GM15510 (cell line): ENCODE data around the gene CCDC179.

Experiments
- POLR2A ChIP-seq: IDR thresholded peaks from 3 replicates; pipeline ENCODE4 v1.6.1; 2011; ENCODE audit warnings: borderline replicate concordance; ENCODE audit not compliant: insufficient read length; ENCODE audit errors: extremely low read depth

CCDC179 gene

DNA sequence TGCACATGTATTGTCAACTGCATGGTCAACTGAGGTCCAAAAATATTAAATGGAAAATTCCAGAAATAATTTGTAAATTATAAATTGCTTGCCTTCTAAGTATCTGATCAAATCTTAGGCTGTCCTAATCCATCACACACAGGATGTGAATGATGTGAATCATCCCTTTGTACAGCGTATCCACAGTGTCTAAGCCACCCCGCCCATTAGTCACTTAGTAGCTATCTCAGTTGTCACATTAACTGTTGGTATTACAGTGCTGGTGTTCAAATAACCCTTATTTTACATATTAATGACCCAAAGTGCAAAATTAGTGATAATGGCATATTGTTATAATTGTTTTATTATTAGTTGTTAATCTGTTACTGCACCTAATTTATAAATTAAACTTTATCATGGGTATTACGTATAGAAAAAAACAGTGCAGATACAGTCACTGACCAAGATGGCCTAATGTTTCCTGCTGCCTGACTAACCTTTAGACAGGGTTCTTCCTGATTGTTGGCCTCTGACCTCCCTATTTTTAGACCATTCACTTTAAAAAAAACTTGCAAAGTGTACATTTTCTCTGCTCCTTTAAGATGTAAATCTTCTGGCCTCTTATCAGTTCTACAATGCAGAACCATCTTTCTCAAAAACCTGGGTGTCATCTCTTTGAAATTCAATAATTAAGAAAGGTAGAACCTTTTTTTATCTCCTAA lies 27.8 kb downstream of the CCDC179 start:
- no peak for TF ChIP-seq POLR2A

DNA sequence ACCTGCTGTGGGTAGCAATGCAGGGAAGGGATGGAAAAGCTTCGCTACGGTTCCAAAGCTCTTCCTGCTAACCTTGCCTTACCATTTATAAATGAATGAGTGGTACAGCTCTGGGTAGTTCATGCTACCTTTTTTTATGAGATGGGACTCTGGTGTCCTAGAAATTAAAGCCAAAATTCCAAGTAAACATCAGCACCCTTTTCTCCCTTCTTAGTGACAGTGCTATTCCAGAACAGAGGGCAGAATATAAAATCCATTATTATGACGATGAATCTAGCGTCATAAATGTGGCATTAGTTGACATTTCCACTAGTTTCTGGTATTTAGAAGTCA lies 30.2 kb downstream of the CCDC179 start:
- no peak for TF ChIP-seq POLR2A

DNA sequence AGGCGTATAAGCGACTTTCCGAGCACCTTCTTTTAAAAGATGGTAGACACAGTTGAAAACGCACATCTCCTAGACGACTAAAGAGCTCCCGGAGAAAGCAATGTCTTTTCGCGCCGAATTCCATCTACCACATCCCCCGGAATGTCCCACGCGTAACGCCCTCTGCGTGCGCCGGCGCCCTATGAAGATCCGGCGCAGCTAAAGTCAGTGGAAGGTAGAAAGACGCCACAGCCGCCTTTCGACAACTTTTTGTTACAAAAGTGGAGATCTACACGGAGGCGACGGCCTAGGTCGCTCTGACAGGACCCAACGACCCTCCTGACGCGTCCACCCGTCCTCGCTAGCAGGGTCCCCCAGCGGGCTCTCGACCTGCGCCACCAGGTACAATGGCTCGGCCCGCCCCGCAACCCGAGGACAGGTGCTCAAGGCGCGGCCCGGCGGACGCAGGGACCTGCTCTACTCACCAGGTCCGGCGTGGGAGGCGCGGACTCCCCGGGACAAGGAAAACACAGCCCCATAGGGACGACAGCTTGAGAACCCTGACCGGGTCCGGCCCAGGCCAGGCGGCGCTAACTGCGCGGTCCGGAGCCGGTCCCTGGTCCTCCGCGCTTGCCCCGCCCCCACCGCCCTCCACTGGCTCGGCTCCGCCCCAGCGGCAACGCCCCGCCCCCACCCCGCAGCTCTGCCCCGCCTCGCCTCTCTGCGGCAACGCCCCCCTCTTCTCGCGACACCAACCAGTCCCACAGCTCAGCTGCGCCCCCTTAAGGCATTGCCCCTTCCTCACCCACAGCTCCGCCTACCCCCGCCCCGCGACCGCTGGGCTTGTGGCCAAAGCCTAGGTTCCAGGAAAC lies 30.8 kb downstream of the CCDC179 start, which contains the start of gene SVIP:
Gene SVIP, minus strand, starts transcription at position 571 of the 851 bp plus-strand sequence. Its CDS starts 53 bp downstream, at position 518.
- TF ChIP-seq POLR2A = peak; percentile 84

DNA sequence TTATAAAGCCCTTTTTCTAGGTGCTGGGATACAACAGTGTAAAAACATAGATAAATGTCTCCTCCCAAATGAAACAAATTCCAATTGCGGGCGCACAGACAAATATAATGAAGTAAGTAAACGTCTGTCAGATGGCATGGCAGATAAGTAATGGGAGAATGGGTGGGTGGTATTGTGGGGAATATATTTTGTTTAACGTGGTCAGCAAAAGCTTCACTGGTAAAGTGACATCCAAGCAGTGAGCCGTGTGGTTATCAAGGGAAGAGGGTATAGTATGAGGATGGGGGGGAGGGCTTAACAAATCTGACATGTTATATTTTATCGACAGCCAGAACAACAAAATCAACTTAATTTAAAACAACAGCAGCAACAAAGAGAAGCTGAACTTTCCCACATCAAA lies 31.9 kb downstream of the CCDC179 start:
- no peak for TF ChIP-seq POLR2A

DNA sequence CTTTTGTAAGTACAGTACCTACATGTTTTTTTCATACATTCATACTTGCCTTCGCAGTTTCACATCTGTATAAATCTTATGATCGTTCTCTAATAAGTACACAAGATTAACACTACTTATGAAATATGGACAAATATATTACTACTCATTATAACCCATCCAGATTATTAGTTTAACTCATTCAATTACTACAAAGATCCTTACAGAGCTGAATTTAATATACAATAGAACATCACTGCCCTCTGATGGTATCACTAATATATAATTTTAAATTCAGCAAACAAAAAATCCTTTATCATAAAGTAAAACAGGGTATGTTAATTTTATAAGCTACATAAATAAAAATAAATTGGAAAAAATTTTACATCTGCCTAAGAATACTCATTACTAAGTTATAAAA lies 38.1 kb downstream of the CCDC179 start:
- no peak for TF ChIP-seq POLR2A

DNA sequence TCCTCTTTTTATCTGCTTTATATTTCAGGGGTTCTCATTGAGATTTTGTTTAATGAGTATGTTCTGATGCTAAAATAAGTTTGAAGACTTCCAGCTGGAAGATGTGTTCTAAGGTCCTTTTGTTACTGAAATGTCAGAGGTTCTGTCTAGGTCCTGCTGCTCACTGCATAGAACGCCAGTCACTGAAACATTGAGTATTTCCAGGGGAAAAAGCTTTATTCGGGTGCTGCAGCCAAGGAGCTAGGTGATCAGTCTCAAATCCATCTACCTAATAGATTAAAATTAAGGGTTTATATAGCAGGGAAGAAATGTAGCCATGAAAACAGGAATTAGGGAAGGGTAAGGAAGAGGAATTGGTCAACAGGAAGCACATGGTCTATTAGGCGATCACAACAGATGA lies 50.4 kb downstream of the CCDC179 start:
- no peak for TF ChIP-seq POLR2A

DNA sequence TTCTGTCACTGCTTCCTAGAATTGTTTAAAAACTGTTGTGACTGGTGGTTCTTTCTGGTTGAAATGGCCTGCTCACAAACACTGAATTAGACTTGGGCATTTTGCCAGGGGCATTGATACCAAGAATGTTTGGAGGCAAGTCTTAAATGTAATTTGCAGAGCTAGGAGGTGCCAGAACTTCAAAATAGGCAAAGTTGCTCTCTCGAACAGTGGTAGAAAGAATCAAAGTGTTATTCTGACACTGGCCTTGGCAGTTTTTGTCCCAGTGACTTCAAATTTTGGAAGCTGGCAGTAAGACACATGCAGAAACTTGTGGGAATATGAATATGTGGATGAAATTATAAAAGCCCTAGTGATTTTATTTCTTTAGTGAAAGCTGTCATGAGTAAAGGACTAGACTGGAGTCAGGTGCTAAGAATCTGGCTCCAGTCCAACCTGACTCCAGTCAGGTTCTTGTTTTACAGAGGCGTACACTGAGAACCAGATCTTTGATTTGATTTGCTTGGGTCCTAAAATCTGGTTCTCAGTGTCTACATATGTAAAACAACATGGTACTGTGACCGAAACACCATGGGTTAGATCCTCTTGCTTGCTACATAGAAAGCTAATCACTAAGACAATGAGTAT lies 51.6 kb downstream of the CCDC179 start:
- no peak for TF ChIP-seq POLR2A

DNA sequence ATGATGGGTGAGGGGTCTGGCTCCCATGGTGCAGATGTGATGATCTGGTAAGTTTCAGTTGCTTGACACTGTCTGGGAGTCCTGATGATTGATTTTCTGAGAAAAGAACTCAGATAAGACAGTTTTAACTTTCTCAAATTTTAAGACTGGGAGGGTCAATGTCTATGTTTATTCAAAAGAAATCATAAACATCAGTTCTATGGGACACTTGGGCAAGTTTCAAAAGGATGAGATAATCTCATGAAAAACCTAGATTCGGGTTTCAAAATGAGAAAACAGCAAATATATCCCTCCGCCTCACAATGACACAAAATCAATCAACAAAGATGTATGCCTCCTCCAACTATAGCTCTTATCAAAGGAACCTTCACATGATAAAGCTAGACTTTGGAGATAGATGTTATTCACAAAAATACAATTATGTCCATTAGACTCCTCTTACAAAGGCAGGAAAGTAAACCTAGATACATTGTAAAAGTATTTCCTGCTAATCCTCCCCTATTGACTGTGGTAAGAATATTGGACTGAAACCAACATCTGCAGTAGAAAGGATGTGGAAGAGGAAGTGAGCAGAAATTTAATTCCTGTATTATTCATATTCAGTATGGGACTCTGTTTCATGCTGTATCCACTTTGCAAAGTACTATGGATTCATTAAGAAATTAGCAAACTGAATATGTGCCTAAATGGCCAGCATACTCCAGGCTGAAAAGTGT lies 52.3 kb downstream of the CCDC179 start:
- no peak for TF ChIP-seq POLR2A

DNA sequence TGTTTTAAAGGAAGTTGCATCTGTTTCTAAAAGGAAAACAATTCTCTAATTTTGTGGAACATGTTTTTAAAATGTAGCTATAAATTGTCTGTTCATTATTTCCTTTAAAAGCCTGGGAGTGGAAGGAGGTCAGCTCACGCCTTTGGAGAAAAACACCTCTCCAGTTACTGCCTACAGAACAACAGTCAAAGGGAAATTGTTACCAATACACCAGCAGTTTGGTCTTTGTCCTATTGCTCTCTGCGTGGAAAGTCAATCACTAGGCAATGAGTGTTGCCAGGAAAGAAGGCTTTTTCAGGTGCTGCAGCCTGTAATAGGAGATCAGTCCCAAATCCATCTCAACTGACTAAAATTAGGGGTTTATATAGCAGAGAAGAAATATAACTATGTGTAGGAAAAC lies 52.9 kb downstream of the CCDC179 start:
- TF ChIP-seq POLR2A = no peak

DNA sequence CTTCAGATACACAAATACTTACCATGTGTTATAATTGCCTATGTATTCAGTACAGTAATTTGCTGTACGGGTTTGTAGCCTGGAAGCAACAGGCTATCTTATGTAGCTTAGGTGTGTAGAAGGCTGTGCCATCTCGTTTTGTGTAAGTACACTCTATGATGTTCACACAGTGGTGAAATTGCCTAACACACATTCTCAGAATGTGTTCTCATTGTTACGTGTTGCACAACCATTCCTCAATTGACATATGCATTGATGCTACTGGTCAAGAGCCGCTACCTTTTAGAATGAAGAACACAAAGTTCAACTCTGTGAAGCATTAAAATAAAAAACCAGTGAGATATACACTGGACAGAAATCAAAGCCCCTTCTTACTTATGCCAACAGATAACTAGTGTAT lies 57.4 kb downstream of the CCDC179 start:
- no peak for TF ChIP-seq POLR2A

DNA sequence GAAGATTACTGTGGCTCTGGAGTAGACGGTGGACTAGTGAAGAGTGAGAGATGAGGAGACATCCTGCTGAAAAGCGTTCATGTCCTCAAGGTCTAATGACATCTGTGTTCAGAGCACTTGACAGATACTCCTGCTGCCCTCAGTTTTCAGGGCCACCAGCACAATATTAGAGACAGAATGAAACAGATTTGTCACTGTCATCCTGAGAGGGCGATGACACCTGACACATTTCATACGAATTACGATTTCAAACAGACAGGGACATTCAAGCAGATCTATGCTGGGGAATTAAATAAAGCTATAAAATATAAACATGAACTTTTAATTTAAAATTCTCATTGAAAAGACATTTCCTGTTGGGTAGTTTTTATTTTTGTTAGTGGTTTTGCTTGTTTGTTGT lies 59.8 kb downstream of the CCDC179 start:
- no peak for TF ChIP-seq POLR2A

DNA sequence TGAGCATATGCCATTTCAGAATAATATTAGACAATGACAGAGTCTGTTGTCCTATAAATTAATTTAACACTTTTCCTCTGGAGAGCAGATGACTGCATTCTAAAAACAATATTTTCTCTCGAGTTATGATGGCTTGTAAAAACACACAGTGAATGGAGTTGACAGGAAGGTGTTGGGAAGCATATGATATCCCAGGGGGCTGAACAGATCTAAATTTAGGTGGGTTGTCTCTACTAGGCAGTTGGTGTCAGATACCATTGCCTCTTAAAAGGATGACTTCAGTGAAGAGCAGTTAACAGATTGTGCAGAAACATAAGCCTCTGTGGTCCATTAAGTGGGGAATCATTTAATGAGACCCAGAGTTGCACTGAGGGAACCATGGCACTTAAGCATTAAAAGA lies 61.4 kb downstream of the CCDC179 start:
- no peak for TF ChIP-seq POLR2A

DNA sequence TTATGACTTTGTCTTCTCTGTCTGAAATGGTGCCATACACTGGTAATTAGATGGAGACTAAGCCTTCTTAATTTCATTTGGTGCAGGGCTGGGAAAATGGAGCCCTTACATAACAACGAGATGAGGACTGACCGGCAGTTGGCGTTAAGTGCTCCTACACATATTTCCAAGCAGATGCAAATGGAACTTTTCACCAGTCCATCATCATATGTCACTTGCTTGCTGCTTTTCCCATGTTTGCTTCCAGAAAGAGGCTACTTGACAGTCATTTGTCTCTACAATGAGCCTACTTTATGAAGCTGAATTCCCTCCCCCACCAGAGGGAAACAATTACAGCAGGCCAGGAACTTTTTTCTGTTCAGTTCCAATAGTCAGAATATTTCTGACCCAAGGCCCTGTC lies 63.2 kb downstream of the CCDC179 start:
- TF ChIP-seq POLR2A = no peak
